ENCODE results near the gene KCNS3.

- TF ChIP-seq, protein P1, sequence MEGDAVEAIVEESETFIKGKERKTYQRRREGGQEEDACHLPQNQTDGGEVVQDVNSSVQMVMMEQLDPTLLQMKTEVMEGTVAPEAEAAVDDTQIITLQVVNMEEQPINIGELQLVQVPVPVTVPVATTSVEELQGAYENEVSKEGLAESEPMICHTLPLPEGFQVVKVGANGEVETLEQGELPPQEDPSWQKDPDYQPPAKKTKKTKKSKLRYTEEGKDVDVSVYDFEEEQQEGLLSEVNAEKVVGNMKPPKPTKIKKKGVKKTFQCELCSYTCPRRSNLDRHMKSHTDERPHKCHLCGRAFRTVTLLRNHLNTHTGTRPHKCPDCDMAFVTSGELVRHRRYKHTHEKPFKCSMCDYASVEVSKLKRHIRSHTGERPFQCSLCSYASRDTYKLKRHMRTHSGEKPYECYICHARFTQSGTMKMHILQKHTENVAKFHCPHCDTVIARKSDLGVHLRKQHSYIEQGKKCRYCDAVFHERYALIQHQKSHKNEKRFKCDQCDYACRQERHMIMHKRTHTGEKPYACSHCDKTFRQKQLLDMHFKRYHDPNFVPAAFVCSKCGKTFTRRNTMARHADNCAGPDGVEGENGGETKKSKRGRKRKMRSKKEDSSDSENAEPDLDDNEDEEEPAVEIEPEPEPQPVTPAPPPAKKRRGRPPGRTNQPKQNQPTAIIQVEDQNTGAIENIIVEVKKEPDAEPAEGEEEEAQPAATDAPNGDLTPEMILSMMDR (IDR thresholded peaks at IDR 0.05 in 8 of 11, conservative IDR thresholded peaks at IDR 0.05 in 3 of 11): no peak
- TF ChIP-seq POLR2A (IDR thresholded peaks at IDR 0.05): no peak
These were observed 31.8 kb upstream of the KCNS3 start for GRCh38 chr2:17846676-17847075.
